HG03108 (cell line): ENCODE data around the gene SET.

Experiments
- ATAC-seq: cut with Tn5 transposase; IDR thresholded peaks from one replicate; pipeline ENCODE4 v1.9.1; 2021; ENCODE audit warnings: moderate library complexity; ENCODE audit not compliant: unreplicated experiment

SET gene

GRCh38 chr9:128728298-128728697, 39.3 kb downstream of the SET start:
- ATAC-seq: no peak

GRCh38 chr9:128729302-128729701, 40.3 kb downstream of the SET start:
- ATAC-seq: no peak

- ATAC-seq: no peak
These were observed 40.9 kb downstream of the SET start for GRCh38 chr9:128729766-128730517.

- ATAC-seq: no peak
These were observed 42.1 kb downstream of the SET start for GRCh38 chr9:128731093-128731492.

GRCh38 chr9:128731691-128732090, 42.7 kb downstream of the SET start:
- ATAC-seq: no peak

- no peak for ATAC-seq
These were observed 43.6 kb downstream of the SET start for GRCh38 chr9:128732576-128732975.

GRCh38 chr9:128733256-128733655, 44.2 kb downstream of the SET start:
- ATAC-seq: no peak

- ATAC-seq: no peak
These were observed 46.4 kb downstream of the SET start for GRCh38 chr9:128735373-128735772.

- ATAC-seq: no peak
These were observed 53.4 kb downstream of the SET start for GRCh38 chr9:128742401-128742800.

- no peak for ATAC-seq
These were observed 54.4 kb downstream of the SET start for GRCh38 chr9:128743421-128743820.
